ENCODE data around the gene ATRNL1. TPM values are rescaled to one million over a fixed set of nuclear protein-coding genes. Genes with fewer than 3 reads are reported as not detected.

The ATRNL1 gene
- total and polyA plus RNA-seq, 2 of the 8 experiments (the other 6 are each of a cell fraction or from before 2014, with no cell fraction given), result 5.1 to 17.6 TPM

- ChIA-PET POLR2A (ENCODE audit: partially characterized antibody) (no interaction called here), CTCF (ENCODE audit: partially characterized antibody) (interaction anchor here (1.0 kb wide), 1 partner anchor 70 kb away, joined by 3 read pairs; no protein-coding TSS in a partner anchor)
- 88% methylated on average over 2 of the region's 2 CpGs; no CpG with 5 or more reads in 1 of the 2 experiments for WGBS, 2 experiments (ENCODE audit: extremely low coverage in 1 of 2, insufficient coverage in 1 of 2, insufficient read length in 1 of 2, insufficient replicate concordance in 2 of 2, low coverage in 1 of 2, low lambda C conversion rate in 2 of 2, missing lambda C conversion rate in 1 of 2)
- no peak overlapping the region for H3K23ac ChIP-seq (ENCODE audit: insufficient read length)
- no peak overlapping the region for H4K5ac ChIP-seq (ENCODE audit: insufficient read length, low read depth, low read length)
- no peak for DNase-seq (ENCODE audit: low read depth in 1 of 2, low spot score in 2 of 2)
- H3K4me2 ChIP-seq (ENCODE audit: insufficient read depth in 1 of 2, low read depth in 2 of 2, low read length in 2 of 2), result no peak overlapping the region
- H3K79me1 ChIP-seq (ENCODE audit: low read depth, low read length), result no peaks in the 10 kb centered on the region
- no peak overlapping the region for H3K9ac ChIP-seq (replicated peaks in 1 of 4; ENCODE audit: extremely low read depth in 1 of 4, low read depth in 3 of 4, low read length in 3 of 4)
- H3K9me3 ChIP-seq (ENCODE audit: insufficient read depth in 2 of 2, low read depth in 1 of 2, low read length in 1 of 2), result peaks cover 18 to 29% of the 10 kb centered on the region in 2 experiments
- peaks cover 0 to 19% (median 1%) of the 10 kb centered on the region in 4 experiments; a peak in 3 of 8 replicates for H3K36me3 ChIP-seq (ENCODE audit: control insufficient read depth in 2 of 4, insufficient read depth in 4 of 4, low read length in 3 of 4)
- peaks cover 13 to 40% (median 31%) of the 10 kb centered on the region in 4 experiments for H3K27me3 ChIP-seq (replicated peaks in 1 of 4; ENCODE audit: control insufficient read depth in 3 of 4, extremely low read depth in 1 of 4, insufficient read depth in 3 of 4, low read length in 3 of 4)
- H3K18ac ChIP-seq (ENCODE audit: extremely low read depth, low read length), result no peak overlapping the region
- no peak overlapping the region for H2BK120ac ChIP-seq (replicated peaks; ENCODE audit: low read depth, low read length)
- no peak overlapping the region for H3K56ac ChIP-seq (replicated peaks; ENCODE audit: insufficient read length, low read depth, low read length)
- H3K27ac ChIP-seq (ENCODE audit: low read depth, low read length), result no peak overlapping the region
- no peak overlapping the region for H3K4ac ChIP-seq (replicated peaks; ENCODE audit: insufficient read length, low read depth, low read length)
- H2AFZ ChIP-seq (ENCODE audit: low read length), result no peak overlapping the region
- H4K91ac ChIP-seq (replicated peaks; ENCODE audit: insufficient read length, low read length), result no peak overlapping the region
- no peak for FAIRE-seq
- no peak overlapping the region for H3K14ac ChIP-seq (ENCODE audit: insufficient read length)
- H3K4me3 ChIP-seq (ENCODE audit: extremely low read depth in 1 of 4, insufficient read depth in 2 of 4, low read depth in 3 of 4, low read length in 4 of 4), result no peak overlapping the region
- H4K20me1 ChIP-seq (replicated peaks in 1 of 2; ENCODE audit: control insufficient read depth in 1 of 2, insufficient read depth in 2 of 2, low read length in 2 of 2), result no peaks in the 10 kb centered on the region
- H4K8ac ChIP-seq (ENCODE audit: extremely low read depth, insufficient read depth, low read length), result no peak overlapping the region
- no peak overlapping the region for H2BK15ac ChIP-seq (ENCODE audit: low read length)
- H3K79me2 ChIP-seq (ENCODE audit: control insufficient read depth in 1 of 2, insufficient read depth in 2 of 2, low read length in 2 of 2), result no peaks in the 10 kb centered on the region
- H2AK5ac ChIP-seq (ENCODE audit: low read depth, low read length), result no peak overlapping the region
- no peaks in the 10 kb centered on the region for H3K23me2 ChIP-seq (ENCODE audit: low read depth, low read length)
- TF ChIP-seq YY1 (IDR thresholded peaks at IDR 0.05; ENCODE audit: low read depth, low read length) (no peak), POU5F1 (IDR thresholded peaks at IDR 0.05; ENCODE audit: low read depth, low read length) (no peak), SP2 (IDR thresholded peaks at IDR 0.05; ENCODE audit: low read length) (no peak), MAFK (IDR thresholded peaks at IDR 0.05; ENCODE audit: low read depth, low read length) (no peak)
- no peak overlapping the region for H2BK5ac ChIP-seq (ENCODE audit: low read depth, low read length)
- peaks cover 0 to 8% (median 4%) of the 10 kb centered on the region in 4 experiments; a peak in 4 of 7 replicates for H3K4me1 ChIP-seq (replicated peaks in 1 of 4; ENCODE audit: control insufficient read depth in 3 of 4, insufficient read depth in 4 of 4, low read length in 3 of 4)
- H2BK20ac ChIP-seq (ENCODE audit: low read length), result no peak overlapping the region
- no peak overlapping the region for H2BK12ac ChIP-seq (ENCODE audit: low read depth, low read length)
Observed at GRCh38 chr10:115998301-115998700, 905.1 kb downstream of the ATRNL1 start.

Other genes with a start within 250 kb of the ATRNL1 start
- gene TRUB1, start 155.2 kb upstream of the ATRNL1 start, total RNA-seq (2021; fragmentation: NEBNext Ultra II Directional; extraction: Animal tissue kit (Norgen Biotek cat#: 25700)), result 21.2 and 22.2 TPM in 2 replicates
- 4.0 and 6.3 TPM in 2 replicates for gene TRUB1, start 155.2 kb upstream of the ATRNL1 start, polyA plus RNA-seq (2011; rRNA removed)

All from H1 (cell line).